ENCODE measurements around the gene GPR37L1. TPM values are rescaled to one million over a fixed set of nuclear protein-coding genes. Genes with fewer than 3 reads are reported as not detected.
A peak's percentile ranks its signal among the peaks of the same experiment; 100 is the strongest.

GPR37L1 gene
- total RNA-seq, 2 experiments from 2014 or later, result not detected

- ATAC-seq (no peak), DNase-seq (no peak)
- ChIA-PET CTCF (no interaction called here), POLR2A (no interaction called here)
- Mint-ChIP-seq H3K27ac (no peak overlapping the region), H3K36me3 (ENCODE audit: low read depth) (peaks cover 10% of the 10 kb centered on the region), H3K9me3 (no peaks in the 10 kb centered on the region), H3K27me3 (no peaks in the 10 kb centered on the region), H3K4me1 (ENCODE audit: low read depth) (no peaks in the 10 kb centered on the region), H3K4me3 (no peak overlapping the region)
- intact Hi-C loops (cut with micrococcal nuclease), result no loop called here
- no peak for TF ChIP-seq CTCF (IDR thresholded peaks at IDR 0.05)
Measured at GRCh38 chr1:202133001-202133400, 10.3 kb downstream of the GPR37L1 start.

GRCh38 chr1:202133496-202133895 lies 10.8 kb downstream of the GPR37L1 start:
- DNase-seq (no peak), ATAC-seq (no peak)
- TF ChIP-seq CTCF (IDR thresholded peaks at IDR 0.05), result no peak
- intact Hi-C loops (cut with micrococcal nuclease), result no loop called here
- Mint-ChIP-seq H3K36me3 (ENCODE audit: low read depth) (peaks cover 14% of the 10 kb centered on the region), H3K4me3 (no peak overlapping the region), H3K9me3 (no peaks in the 10 kb centered on the region), H3K4me1 (ENCODE audit: low read depth) (no peaks in the 10 kb centered on the region), H3K27ac (no peak overlapping the region), H3K27me3 (no peaks in the 10 kb centered on the region)
- POLR2A ChIA-PET, result no interaction called here
- CTCF ChIA-PET, result interaction anchor here (2.6 kb wide), 1 partner anchor 20 kb away, joined by 12 read pairs; no protein-coding TSS in a partner anchor

- H3K4me3 Mint-ChIP-seq, result no peak overlapping the region
- intact Hi-C loops (cut with micrococcal nuclease), result no loop called here
- H3K9me3 Mint-ChIP-seq, result no peaks in the 10 kb centered on the region
- H3K27me3 Mint-ChIP-seq, result no peaks in the 10 kb centered on the region
- no peaks in the 10 kb centered on the region for H3K4me1 Mint-ChIP-seq (ENCODE audit: low read depth)
- DNase-seq (no peak), ATAC-seq (no peak)
- H3K27ac Mint-ChIP-seq, result no peak overlapping the region
- CTCF ChIA-PET, result interaction anchor here (0.5 to 3.5 kb wide), 11 partner anchors 10 to 239 kb away, joined by 3 to 48 read pairs (median 12); partner anchors contain the start of genes ARL8A, ELF3 and GPR37L1
- POLR2A ChIA-PET, result no interaction called here
- H3K36me3 Mint-ChIP-seq (ENCODE audit: low read depth), result peaks cover 14% of the 10 kb centered on the region
- TF ChIP-seq CTCF (IDR thresholded peaks at IDR 0.05), result no peak
Measured at GRCh38 chr1:202133989-202134388, 11.3 kb downstream of the GPR37L1 start.

GRCh38 chr1:202134645-202135172 lies 12.0 kb downstream of the GPR37L1 start:
- Mint-ChIP-seq H3K4me3 (no peak overlapping the region), H3K27ac (no peak overlapping the region), H3K27me3 (no peaks in the 10 kb centered on the region), H3K4me1 (ENCODE audit: low read depth) (no peaks in the 10 kb centered on the region), H3K9me3 (no peaks in the 10 kb centered on the region), H3K36me3 (ENCODE audit: low read depth) (peaks cover 14% of the 10 kb centered on the region)
- CTCF ChIA-PET, result interaction anchor here (0.8 to 3.5 kb wide), 27 partner anchors 9 to 257 kb away, joined by 3 to 48 read pairs (median 4); partner anchors contain the start of genes ARL8A, ELF3, GPR37L1 and LGR6
- POLR2A ChIA-PET, result interaction anchor here (1.6 kb wide), 1 partner anchor 12 kb away, joined by 5 read pairs; no protein-coding TSS in a partner anchor
- DNase-seq (no peak), ATAC-seq (no peak)
- no peak for TF ChIP-seq CTCF (IDR thresholded peaks at IDR 0.05)
- intact Hi-C loops (cut with micrococcal nuclease), result loop anchor here (5.0 kb wide), 1 partner anchor 127 kb away; no protein-coding TSS in a partner anchor

- no peak overlapping the region for H3K27ac Mint-ChIP-seq
- DNase-seq (peak; percentile 60), ATAC-seq (peak; percentile 96)
- H3K36me3 Mint-ChIP-seq (ENCODE audit: low read depth), result peaks cover 14% of the 10 kb centered on the region
- H3K4me1 Mint-ChIP-seq (ENCODE audit: low read depth), result no peaks in the 10 kb centered on the region
- no peaks in the 10 kb centered on the region for H3K9me3 Mint-ChIP-seq
- peak; percentile 90 for TF ChIP-seq CTCF (IDR thresholded peaks at IDR 0.05)
- ChIA-PET CTCF (interaction anchor here (0.7 to 3.5 kb wide), 38 partner anchors 9 to 308 kb away, joined by 3 to 48 read pairs (median 4); partner anchors contain the start of genes ARL8A, ELF3, GPR37L1 and LGR6), POLR2A (interaction anchor here (1.6 kb wide), 1 partner anchor 11 kb away, joined by 5 read pairs; no protein-coding TSS in a partner anchor)
- intact Hi-C loops (cut with micrococcal nuclease), result loop anchor here (5.0 kb wide), 1 partner anchor 128 kb away; no protein-coding TSS in a partner anchor
- H3K27me3 Mint-ChIP-seq, result no peaks in the 10 kb centered on the region
- no peak overlapping the region for H3K4me3 Mint-ChIP-seq
Measured at GRCh38 chr1:202135221-202135721, 12.6 kb downstream of the GPR37L1 start.
